ENCODE results near the gene GIPC1.
"Not testable (repeated sequence)": the region's sequence is repeated elsewhere in the genome, so short reads cannot be mapped to it uniquely, and the experiment has no call there.

GIPC1 gene

DNA sequence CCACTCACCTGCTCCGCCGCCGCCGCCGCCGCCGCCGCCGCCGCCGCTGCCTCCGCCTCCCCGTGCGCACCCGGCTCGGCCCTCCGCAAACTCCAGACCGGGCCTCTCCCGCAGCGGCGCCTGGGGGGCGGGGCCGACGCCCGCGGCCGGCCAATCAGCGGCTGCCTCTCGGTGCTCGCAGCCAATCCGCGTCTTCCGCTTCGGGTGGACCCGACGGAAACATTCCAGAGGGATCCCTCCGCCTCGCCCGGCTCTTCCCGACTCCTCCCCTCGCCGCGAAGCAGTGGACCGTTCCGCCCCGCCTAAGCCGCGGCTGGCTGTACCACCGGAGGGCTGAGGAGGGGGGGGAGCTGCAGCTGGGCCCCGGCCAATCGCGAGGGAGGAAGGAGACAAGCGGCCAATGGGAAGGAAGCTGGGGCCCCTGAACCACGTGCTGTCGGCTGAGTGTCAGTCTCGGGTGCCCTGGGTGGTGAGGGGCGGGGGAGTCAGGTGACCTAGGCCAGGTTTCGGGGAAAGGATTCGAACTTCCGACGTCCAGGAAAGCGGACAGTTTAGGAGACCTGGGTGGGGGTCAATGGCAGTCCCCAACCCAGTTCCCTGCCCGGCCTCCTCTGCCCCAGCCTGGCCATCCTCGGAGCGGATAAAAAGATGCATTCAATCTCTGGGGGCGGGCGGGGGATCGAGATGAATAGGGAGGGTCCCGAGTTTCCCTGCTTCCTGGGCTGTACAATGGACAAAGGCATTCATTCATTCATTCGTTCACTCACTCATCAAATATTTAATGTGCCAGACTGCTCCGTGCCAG, at the start of gene GIPC1:
Gene GIPC1 (minus strand): TSS at position 99 of the 805 bp plus-strand sequence. CDS start 13,151 bp downstream, outside the sequence.
- peak; percentile 99 for DNase-seq

DNA sequence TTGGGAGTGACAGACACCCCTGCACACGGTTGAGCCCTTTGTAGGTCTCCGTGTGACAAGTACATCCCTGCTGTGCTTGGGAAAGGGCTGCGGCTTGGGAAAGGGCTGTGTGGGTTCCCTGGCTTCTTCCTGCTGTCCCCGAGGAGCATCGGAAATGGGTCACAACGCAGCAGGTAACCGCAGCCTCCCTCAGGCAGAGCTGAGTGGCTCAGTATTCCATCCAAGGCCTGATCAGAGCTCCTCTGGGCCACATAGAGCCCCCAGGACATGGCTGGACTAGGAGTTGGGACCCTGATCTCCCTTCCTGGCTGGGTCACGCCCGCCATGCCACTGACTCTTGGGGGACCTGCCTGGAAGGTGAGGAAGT, 49.8 kb upstream of the GIPC1 start:
- DNase-seq = no peak

- DNase-seq = peak; percentile 74
Observed at GRCh38 chr19:14544977-14545715, 49.2 kb upstream of the GIPC1 start.

DNA sequence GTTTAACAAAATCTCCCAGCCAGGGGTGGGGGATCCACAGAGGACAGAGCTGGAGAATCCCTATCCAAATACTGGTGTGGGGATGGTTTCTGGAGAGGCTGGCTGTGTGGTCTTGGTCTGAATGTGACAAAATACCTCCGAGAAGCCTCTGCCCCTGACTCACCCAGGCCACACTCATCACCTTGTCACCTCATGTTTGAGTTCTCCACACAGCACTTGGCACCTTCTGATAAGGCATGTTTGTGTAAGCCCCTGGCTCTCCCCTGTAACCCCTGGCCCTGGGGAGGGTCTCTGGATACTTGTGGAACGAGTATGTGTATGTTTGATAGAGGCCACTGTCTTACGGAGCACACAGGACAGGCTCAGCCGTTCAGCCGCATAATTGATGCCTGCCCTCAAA, 48.1 kb upstream of the GIPC1 start:
- no peak for DNase-seq

- peak; percentile 64 for DNase-seq
Observed at GRCh38 chr19:14542711-14543328, 46.9 kb upstream of the GIPC1 start.

GRCh38 chr19:14541979-14542378, 46.1 kb upstream of the GIPC1 start:
- DNase-seq = not testable (repeated sequence)

GRCh38 chr19:14540741-14541525, 45.0 kb upstream of the GIPC1 start:
- no peak for DNase-seq

- peak; percentile 68 for DNase-seq
Observed at GRCh38 chr19:14536926-14537692, 41.2 kb upstream of the GIPC1 start.

- no peak for DNase-seq
Observed at GRCh38 chr19:14533450-14533849, 37.5 kb upstream of the GIPC1 start.

DNA sequence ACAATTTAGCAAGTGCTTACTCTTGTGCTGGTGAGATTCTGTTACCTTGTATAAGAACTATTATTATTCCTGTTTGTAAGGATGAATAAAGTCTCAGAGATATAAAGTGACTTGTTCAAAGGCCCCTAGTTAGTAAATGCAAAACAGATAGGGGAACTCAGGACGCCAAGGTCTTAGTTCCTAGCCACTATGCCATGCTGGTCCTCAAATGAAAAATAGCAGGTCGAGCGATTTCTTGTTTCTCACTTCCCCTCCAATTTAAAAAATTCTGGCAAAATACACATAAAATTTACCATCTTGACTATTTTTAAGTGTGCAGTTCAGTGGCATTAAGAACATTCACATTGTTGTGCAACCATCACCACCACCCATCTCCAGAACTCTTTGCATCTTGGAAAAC, 34.6 kb upstream of the GIPC1 start:
- DNase-seq = no peak

DNA sequence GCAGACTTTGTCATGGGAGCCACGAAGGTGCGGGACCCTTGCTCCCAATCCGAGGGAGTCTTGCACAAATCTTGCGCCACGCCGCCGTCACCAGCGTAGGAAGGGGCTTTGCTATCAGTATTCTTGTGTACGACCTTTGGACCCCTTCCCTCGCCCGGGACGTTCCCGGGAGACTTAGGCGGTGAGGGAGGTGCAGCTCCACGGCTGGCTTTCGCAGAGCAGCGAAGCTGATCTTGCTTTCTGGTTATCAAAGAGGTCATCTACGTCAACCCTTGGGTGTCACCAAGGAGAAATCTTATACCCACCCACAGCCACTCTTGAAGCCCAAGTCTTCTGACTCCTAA, 34.0 kb upstream of the GIPC1 start:
- no peak for DNase-seq

- DNase-seq = peak; percentile 100
Observed at GRCh38 chr19:14529254-14530004, 33.5 kb upstream of the GIPC1 start, which contains the start of gene TECR. TSS of gene TECR (plus strand) at chr19:14529594. CDS start at chr19:14529697, 103 bp downstream.

- no peak for DNase-seq
Observed at GRCh38 chr19:14528419-14529253, 32.7 kb upstream of the GIPC1 start.

DNA sequence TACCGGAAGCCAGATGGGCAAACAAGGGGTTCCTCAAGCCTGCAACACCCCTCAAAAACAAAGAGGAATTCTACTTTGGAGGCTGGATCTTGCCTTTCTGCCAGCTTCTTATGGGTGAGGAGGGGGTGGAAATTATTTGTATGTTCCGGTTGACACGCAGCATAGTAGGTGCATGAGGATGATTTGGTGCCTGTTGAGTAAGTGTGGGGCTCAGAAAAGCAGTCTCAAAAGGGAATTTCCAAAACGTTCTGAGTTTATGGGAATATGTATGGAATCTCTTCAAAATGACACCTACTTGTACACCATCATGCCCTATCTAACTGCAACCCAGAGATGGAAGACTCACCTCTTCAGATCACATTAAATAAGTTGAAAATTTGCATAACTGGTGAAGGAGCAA, 30.5 kb upstream of the GIPC1 start:
- no peak for DNase-seq

- DNase-seq = no peak
Observed at GRCh38 chr19:14525729-14526128, 29.8 kb upstream of the GIPC1 start.

- no peak for DNase-seq
Observed at GRCh38 chr19:14520543-14520942, 24.6 kb upstream of the GIPC1 start.

DNA sequence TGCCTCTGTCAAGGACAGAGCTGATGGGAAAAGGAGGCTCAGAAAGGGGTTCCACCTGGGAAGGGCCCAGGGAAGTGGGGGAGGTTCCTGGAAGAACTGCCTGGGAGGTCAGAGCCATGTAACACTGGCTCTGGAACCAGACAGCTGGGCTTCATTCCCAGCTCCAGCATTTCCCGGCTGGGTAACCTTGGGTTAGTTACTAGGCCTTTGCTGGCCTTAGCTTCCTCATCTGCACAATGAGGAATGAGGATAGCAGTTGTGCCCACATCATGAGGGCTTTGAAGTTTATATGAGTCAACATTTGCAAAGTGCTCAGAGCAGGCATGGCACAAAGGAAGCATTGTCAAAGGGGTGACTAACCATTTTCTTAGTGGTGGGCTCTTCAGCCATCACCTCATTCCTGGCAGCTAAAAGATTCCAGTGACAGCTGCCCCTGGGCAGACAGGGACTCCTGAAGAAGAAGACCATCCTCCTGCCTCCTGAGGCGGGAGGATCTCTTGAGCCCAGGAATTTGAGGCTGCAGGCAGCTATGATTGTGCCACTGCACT, 24.0 kb upstream of the GIPC1 start:
- DNase-seq = no peak

DNA sequence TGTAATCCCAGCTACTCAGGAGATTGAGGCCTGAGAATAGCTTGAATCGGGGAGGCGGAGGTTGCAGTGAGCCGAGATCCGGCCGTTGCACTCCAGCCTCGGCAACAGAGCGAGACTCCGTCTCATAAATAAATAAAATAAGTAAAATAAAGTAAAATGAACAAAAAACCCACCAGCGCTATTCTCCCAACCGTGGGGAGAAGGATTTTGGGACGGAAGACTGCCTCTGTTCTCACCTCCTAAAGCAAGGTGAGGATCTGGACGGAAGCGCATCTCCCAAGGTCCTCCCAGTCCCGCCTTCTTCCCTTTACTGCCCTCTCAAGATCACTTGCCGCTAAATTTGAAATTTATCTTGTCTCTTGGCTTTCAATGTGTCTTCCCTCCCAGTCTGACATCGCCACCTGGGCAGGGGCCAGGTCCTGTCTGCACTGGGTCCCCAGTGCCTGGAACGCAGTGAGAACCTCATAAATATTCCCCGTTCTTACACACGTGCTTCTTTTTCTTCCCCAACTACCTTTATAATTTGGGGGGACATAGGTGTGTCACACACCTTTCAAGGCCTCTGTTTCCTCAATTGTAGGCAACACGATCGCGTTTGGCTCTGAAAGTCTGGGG, 23.4 kb upstream of the GIPC1 start:
- no peak for DNase-seq

GRCh38 chr19:14517840-14518505, 22.0 kb upstream of the GIPC1 start, which contains the start of gene DNAJB1:
TSS of gene DNAJB1 (minus strand) at chr19:14518397. CDS start at chr19:14518349, 48 bp downstream.
- peak; percentile 98 for DNase-seq

Data from left hindlimb (tissue), 1 donor.